Stimulated activated CD8-positive, alpha-beta memory T cell treated with anti-CD3 and anti-CD28 coated beads, Interleukin-7, amount 100 ng/mL, for 1 hour (primary cell): Measurements from ENCODE around the gene MOB3A.
"Not testable (repeated sequence)": the region's sequence is repeated elsewhere in the genome, so short reads cannot be mapped to it uniquely, and the experiment has no call there.

ENCODE experiments used
- DNase-seq, 2 donors: peaks; one replicate each; pipeline ENCODE4 v3.0.0-alpha.2; 2020; ENCODE audit warnings: low read depth in 2 of 2

Gene MOB3A

GRCh38 chr19:2108251-2109016 lies 12.3 kb upstream of the MOB3A start:
- DNase-seq, result no peak

DNA sequence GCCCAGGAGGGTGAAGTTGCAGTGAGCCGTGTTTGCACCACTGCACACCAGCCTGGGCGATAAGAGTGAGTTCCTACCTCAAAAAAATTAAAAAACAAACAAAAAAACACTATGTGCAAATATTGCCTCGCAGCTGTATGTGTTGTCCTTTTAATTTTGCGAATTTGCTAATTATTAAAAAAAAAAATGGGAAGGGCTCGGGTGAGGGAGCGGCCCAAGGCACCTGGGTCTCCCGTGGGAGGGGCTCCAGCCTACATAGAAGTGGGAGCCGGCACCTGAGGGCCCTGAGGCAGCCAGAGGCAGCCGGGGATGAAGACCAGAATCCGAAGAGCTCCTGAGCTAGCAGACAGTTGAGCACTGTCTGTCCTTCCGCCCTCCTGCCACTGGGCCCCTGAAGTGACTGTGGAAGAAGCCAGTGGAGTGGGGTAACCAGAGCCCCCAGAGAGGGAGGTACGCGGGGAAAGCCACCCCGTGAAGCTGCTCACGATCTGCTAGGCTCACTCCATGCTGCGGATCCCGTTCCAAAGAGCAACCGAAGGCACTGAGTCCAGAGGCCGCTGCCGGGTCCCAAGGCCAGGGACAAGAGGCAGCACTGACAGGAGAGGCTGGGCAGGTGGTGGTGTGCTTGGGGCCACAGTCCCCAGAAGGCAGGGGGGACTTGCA lies 7.0 kb upstream of the MOB3A start:
- DNase-seq, result no peak

- DNase-seq, result no peak
Observed at GRCh38 chr19:2101417-2102335, 5.5 kb upstream of the MOB3A start.

- no peak for DNase-seq
Observed at GRCh38 chr19:2100719-2101061, 4.6 kb upstream of the MOB3A start.

DNA sequence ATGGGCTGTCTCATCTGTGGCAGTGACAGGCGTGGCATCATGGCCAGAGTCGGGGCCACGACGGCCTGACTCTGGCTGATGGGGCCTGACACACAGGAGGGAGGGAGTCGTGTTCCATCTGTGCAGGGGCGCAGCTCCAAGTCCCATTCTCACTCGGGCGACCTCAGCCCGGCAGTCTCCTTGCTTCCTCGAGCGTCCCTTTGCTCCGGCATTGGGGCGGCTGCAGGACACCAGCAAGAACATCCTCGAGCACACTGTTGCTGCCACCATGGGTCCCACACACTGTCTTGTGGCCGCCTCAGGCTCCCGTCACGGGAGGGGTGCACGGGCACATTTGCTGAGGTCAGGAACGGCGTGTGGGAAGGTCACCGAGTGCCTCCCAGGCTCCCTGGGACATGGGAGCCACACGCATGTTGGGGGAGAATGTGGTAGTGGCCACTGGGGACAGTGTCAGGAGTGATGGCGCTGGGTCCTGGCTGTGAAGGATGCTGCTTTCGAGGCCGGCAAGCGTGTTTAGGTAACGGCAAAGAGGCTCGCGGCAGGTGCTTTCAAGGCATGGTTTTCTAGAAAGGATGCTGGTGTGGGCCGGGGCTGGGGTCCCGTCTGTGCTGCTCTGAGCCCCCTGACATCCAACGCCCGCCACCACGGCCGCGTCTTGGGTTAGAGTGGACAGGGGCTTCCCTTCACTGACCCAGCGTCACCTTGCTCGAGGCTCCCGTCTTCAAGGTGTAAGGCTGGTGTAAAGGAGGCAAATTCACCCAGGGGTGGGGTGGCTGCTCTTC lies 4.0 kb upstream of the MOB3A start:
- no peak for DNase-seq

DNA sequence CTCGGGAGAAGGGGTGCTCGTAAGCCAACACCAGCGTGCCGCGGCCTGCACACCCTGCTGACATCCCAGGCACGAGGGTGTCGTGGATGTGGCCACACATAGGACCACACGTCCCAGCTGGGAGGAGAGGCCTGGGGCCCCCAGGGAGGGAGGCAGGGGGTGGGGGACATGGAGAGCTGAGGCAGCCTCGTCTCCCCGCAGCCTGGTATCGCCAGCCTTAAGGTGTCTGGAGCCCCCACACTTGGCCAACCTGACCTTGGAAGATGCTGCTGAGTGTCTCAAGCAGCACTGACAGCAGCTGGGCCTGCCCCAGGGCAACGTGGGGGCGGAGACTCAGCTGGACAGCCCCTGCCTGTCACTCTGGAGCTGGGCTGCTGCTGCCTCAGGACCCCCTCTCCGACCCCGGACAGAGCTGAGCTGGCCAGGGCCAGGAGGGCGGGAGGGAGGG lies 3.0 kb upstream of the MOB3A start:
- no peak for DNase-seq

DNA sequence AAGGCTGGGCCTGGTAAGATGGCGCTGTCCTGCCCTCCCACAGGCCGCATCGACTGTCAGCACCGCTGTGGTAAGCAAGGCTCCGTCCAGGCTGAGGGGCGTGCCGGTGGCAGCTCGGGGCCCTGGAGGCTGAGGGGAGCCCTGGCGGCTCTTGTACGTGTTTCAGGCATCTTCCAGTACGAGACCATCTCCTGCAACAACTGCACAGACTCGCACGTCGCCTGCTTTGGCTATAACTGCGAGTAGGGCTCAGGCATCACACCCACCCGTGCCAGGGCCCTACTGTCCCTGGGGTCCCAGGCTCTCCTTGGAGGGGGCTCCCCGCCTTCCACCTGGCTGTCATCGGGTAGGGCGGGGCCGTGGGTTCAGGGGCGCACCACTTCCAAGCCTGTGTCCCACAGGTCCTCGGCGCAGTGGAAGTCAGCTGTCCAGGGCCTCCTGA lies 1.8 kb upstream of the MOB3A start:
- DNase-seq, result no peak

DNA sequence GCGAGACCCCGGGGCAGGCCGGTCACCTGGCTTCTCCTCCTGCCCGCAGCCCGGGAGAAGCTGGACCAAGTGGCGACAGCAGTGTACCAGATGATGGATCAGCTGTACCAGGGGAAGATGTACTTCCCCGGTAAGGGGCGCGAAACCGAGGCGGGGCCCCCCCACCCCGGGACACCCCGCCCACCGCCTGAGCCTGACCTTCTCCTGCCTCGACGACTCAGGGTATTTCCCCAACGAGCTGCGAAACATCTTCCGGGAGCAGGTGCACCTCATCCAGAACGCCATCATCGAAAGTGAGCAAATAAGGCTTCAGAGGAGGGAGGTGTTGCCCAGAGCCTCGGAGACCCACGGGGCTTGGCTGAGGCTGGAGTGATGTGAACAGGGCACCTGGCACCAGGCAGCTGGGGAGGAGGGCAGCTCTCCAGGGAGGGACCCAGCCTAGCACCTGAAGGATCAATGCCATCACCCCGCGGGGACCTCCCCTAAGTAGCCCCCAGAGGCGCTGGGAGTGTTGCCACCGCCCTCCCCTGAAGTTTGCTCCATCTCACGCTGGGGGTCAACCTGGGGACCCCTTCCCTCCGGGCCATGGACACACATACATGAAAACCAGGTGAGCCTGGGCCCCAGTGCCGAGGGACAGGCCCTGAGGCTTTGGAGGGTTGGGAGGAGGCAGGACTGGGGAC lies 1.2 kb upstream of the MOB3A start:
- no peak for DNase-seq

DNA sequence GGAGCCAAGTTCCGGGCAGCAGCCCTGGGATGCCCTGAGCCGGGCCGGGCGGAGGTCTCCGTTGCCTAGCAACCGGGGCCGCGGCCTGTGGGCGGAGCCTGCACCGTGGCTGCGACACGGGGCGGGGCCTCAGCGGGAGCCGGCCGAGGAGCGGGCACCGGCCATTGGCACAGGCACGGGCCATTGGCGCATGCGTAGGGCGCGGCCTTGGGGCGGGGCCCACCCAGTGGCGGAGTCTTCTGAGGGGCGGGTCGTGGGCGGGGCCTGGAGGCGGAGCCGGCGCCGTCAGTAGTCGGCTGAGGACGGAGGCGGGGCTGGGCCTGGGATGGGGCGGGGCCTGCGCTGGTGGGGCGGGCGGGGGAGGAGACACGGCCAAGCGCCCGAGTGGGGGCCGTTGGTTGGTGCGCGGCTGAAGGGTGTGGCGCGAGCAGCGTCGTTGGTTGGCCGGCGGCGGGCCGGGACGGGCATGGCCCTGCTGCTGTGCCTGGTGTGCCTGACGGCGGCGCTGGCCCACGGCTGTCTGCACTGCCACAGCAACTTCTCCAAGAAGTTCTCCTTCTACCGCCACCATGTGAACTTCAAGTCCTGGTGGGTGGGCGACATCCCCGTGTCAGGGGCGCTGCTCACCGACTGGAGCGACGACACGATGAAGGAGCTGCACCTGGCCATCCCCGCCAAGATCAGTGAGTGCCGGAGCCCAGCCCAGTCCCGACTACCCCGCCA lies 515 bp upstream of the MOB3A start, which contains the start of gene IZUMO4:
Gene IZUMO4 (plus strand): TSS at position 436 of the 723 bp plus-strand sequence. CDS start 31 bp downstream, at position 467.
- DNase-seq, result peak; percentile 100

DNA sequence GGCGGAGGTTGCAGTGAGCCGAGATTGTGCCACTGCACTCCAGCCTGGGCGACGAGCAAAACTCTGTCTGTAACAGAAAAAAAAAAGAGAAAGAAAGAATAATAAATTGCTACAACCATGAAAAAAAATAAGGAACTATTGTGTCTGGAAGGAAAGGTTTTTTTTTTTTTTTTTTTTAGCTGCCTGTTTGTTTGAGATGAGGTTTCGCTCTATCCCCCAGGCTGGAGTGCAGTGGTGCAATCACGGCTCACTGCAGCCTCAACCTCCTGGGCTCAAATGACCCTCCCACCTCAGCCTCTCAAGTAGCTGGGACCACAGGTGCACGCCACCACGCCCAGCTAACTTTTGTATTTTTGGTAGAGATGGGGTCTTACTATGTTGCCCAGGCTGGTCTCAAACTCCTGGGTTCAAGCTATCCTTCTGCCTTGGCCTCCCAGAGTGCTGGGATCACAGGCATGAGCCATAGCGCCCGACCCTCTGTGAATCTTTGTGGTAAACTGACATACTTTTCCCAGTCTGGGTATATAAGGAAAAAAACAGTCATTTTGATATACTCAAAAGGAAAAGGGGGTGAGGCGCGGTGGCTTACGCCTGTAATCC lies 4.1 kb downstream of the MOB3A start:
- DNase-seq, result not testable (repeated sequence)

GRCh38 chr19:2089727-2090053 lies 6.4 kb downstream of the MOB3A start:
- DNase-seq, result no peak

GRCh38 chr19:2089001-2089711 lies 7.0 kb downstream of the MOB3A start:
- DNase-seq, result no peak

DNA sequence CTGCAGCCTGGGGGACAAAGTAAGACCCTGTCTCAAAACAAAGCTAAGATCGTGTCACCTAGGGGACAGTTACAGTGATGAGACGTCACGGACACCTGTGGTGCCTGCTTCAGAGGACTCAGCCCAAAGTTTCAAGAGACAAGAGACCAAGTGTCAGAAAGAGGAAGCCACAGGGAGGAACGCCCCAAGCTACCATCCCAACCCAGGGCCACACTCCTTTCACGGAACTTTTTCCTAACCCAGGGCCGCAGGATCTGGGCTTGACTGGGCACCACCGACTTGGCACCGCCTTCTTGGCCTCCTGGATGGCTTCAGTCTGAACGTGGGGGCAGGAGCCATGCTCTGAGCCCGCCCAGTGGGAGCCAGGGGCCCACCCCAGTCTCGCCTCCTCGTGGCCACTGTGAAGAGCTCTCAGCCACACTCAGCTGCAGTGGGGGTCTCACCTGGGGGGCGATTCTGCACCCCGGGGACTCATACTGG lies 8.5 kb downstream of the MOB3A start:
- DNase-seq, result no peak

DNA sequence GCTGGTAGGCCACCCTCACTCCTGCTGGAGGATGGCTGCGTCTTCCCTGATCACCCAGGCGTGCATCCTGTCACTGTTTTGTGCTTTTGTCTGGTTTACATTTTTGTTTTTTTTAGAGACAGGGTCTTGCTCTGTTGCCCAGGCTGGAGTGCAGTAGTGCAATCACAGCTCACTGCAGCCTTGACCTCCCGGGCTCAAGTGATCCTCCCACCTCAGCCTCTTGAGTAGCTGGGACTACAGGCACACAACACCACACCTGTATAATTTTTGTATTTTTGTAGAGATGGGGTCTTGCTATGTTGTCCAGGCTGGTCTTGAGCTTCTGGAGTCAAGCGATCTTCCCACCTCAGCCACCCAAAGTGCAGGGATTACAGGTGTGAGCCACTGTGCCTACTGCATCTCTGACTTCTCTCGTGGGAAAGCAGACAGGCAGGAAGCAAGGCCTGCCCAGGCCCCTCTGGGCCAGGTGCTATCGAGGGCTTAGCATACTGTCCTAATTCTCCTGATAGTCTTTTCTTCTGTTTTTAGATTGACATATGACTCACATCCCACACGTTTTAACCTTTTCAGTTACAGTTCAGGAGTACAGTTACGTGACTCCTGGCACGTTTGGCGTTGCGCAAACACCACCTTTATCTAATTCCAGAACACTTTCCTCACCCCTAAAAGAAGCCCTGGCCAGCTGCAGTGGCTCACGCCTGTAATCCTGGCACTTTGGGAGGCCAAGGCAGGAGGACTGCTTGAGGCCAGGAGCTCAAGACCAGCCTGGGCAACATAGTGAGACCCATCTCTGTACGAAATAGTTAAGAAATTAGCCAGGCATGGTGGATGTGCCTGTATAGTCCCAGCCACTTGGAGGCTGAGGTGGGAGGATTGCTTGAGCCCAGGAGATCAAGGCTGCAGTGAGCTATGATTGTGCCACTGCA lies 9.2 kb downstream of the MOB3A start:
- DNase-seq, result not testable (repeated sequence)

GRCh38 chr19:2084993-2085720 lies 11.0 kb downstream of the MOB3A start:
- peak; percentile 81 to 85 for DNase-seq

DNA sequence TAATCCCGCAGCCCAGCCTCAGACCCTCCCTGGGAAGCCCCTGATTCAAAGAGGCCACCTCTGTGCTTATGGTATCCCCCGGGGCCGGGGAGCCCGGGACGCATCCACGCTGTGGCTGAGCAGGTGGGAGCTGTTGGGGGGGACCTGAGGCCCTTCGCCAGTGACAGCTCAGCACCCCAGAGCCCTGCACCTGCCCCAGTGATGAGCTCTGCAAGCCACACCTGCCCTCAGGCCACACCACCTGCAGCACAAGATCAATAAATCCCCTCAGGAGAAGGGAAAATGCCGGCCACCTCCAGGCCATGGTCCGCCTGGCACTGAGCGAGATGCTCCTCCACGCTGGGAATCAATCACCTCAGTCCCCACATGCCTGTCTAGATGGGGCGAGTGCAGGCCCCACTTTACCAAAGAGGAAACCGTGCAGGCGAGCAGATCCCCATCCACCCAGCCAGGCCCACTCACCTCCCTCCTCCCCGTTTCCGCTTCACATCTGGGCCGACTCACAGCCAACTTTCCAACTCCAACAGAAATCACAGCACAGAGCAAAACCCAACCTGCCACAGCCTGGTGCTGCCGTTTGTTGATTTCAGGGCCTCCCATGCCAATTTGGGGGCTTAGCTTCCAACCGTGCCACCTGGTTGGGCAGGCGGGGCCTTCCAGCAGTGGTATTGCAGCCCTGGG lies 12.8 kb downstream of the MOB3A start:
- DNase-seq, result peak; percentile 38 to 48
